Coronary artery (tissue), 2 donors: ENCODE data around the gene HBB.

Source experiments
- DNase-seq: peaks from one replicate; pipeline ENCODE4 v3.0.0-alpha.2; 2017; ENCODE audit warnings: low spot score
- H3K27ac ChIP-seq, 2 donors: fragments of 200-600 bp; sonication (generic); one replicate each; pipeline ENCODE4 v1.5.1; 2016 to 2019
- H3K4me3 ChIP-seq: fragments of 200-600 bp; sonication (generic); 2 replicates; pipeline ENCODE4 v1.5.1; 2016; ENCODE audit warnings: mild to moderate bottlenecking, moderate library complexity
- TF ChIP-seq, protein P1 (sequence below): fragments of 200-600 bp; sonication (generic); IDR thresholded peaks from one replicate; pipeline ENCODE4 v1.5.1; 2019; ENCODE audit warnings: antibody characterized with exemption

The HBB gene

GRCh38 chr11:5203366-5203765 is 23.5 kb downstream of the HBB start:
- no peak overlapping the region for H3K27ac ChIP-seq
- TF ChIP-seq, protein P1, sequence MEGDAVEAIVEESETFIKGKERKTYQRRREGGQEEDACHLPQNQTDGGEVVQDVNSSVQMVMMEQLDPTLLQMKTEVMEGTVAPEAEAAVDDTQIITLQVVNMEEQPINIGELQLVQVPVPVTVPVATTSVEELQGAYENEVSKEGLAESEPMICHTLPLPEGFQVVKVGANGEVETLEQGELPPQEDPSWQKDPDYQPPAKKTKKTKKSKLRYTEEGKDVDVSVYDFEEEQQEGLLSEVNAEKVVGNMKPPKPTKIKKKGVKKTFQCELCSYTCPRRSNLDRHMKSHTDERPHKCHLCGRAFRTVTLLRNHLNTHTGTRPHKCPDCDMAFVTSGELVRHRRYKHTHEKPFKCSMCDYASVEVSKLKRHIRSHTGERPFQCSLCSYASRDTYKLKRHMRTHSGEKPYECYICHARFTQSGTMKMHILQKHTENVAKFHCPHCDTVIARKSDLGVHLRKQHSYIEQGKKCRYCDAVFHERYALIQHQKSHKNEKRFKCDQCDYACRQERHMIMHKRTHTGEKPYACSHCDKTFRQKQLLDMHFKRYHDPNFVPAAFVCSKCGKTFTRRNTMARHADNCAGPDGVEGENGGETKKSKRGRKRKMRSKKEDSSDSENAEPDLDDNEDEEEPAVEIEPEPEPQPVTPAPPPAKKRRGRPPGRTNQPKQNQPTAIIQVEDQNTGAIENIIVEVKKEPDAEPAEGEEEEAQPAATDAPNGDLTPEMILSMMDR, result no peak
- H3K4me3 ChIP-seq, result no peak overlapping the region
- no peak for DNase-seq

- no peak for DNase-seq
- no peak within 1 kb of the TSS for H3K4me3 ChIP-seq
- no peak within 1 kb of the TSS for H3K27ac ChIP-seq
- TF ChIP-seq, protein P1, result no peak
These were observed 26.3 kb downstream of the HBB start, which contains the start of gene OR51V1 for GRCh38 chr11:5200582-5200981. TSS of gene OR51V1 (minus strand) at chr11:5200682. CDS start at chr11:5200682, 0 bp downstream.

DNA sequence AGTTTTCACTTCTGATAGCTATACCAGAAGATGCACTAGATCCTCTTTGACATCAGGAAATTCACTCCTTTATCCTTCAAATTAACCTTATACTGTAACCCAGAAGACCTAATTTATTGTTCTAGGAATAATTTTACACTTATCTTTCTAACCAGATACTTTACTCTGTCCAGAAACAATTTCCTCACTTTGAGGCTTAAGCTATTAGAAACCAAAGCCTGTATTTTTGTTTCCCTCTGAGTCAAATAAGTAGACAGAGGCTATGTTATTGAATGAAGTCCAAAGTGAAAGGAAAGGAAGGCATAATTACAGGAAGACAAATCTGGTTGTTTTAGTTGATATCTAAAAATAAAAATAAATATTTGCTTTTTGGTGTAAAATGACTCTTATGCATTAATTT is 28.6 kb downstream of the HBB start:
- DNase-seq, result no peak
- Histone ChIP-seq H3K4me3 (no peak overlapping the region), H3K27ac (no peak overlapping the region)
- TF ChIP-seq, protein P1, result no peak

DNA sequence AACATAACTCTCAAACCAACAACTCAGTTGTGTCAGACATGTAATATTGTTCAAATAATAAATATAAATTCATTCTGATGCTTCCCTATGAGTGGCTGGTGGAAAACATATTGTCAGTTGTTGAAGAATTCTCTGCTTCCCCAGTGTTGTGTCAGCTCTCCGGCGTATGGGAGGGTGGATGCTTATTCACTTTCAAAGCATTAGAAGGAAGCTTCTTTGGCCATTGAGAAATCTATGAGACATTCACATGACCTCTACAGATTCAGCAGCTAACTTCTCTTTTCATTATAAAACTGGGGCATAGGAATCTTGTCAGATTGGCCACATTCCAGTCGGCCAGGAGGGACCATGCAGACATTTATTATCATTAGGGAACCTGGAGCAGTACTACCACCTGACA is 29.3 kb downstream of the HBB start:
- DNase-seq, result no peak
- TF ChIP-seq, protein P1, result no peak
- no peak overlapping the region for H3K27ac ChIP-seq

DNA sequence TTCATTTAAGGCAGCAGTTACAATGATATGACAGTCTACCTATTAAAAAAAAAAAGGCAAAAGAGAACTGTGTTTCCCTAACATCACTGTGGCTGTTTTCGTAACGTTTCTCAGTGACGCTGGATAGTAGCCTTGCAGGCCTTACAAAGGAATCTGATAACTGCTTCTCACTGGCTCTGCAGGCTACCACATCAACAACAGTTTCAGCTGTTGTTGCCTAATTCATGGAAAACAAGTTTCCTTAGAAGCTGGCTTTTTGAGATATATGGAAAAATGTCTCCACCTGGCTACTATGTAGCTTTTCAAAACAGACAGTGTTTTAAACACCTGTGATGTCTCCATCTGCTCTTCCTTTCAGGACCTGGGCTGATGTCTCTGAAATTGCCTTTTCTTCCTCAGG is 30.1 kb downstream of the HBB start:
- Histone ChIP-seq H3K27ac (no peak overlapping the region), H3K4me3 (no peak overlapping the region)
- no peak for DNase-seq
- TF ChIP-seq, protein P1, result no peak

More for the DNA sequence above, 29.3 kb downstream of the HBB start:
- no peak overlapping the region for H3K4me3 ChIP-seq

- no peak for DNase-seq
- Histone ChIP-seq H3K27ac (no peak overlapping the region), H3K4me3 (no peak overlapping the region)
- TF ChIP-seq, protein P1, result no peak
These were observed 30.8 kb downstream of the HBB start for GRCh38 chr11:5196067-5196466.

GRCh38 chr11:5192738-5193137 is 34.1 kb downstream of the HBB start:
- Histone ChIP-seq H3K4me3 (no peak overlapping the region), H3K27ac (no peak overlapping the region)
- no peak for DNase-seq
- TF ChIP-seq, protein P1, result no peak
